Prostate gland (tissue), 2 donors: Measurements from ENCODE around the gene FOXRED1.

Experiments used
- POLR2A ChIP-seq: fragments of 450-650 bp; IDR thresholded peaks from one replicate; pipeline ENCODE4 v1.6.1; 2016; ENCODE audit warnings: antibody characterized with exemption, mild to moderate bottlenecking
- POLR2AphosphoS5 ChIP-seq: sonication (generic); formaldehyde crosslinking; IDR thresholded peaks from one replicate; pipeline ENCODE4 v1.6.1; 2017; ENCODE audit warnings: antibody characterized with exemption
- TF ChIP-seq, protein P1 (sequence below), 4 experiments: fragments of 200-600 bp in 2 of 4; fragments of 450-650 bp in 2 of 4; sonication (generic) in 2 of 4; IDR thresholded peaks; 1 replicate in 3 of 4; 2 replicates in 1 of 4; pipeline ENCODE4 v1.5.1; 2016 to 2019; ENCODE audit warnings: antibody characterized with exemption in 4 of 4, mild to moderate bottlenecking in 2 of 4, moderate library complexity in 2 of 4

DNA sequence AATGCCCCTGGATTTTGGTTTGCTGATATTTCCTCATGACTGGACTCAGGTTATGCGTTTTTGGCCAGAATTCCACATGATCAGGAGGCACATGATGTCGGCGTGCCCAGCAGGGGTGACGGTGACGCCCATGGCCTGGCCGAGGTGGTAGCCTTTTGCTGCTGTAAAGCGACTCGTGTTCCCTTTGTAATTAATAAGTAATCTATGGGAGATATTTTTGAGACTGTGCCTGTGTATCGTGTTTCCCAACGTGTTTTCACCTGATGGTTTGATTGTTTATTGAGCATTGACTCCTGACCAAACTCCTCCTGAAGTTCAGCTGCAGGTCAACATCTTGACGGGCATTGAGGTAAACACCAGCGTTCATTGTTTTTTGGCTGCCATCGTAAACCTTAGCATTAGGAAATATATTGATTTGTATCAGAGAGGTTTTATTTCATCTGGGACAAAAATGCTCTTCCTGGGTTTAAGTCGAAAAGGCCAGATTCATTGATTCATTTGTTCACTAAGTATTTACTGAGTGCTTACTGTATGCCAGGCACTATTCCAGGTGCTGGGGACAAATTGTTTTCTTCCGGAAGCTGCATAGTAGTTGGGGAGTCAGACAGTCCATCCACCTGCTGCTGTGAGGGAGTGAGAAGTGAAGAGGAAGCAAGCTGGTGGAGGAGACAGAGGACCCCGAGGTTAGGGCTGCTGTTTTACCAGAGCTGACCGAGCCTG lies 58.5 kb downstream of the FOXRED1 start:
- TF ChIP-seq, protein P1, sequence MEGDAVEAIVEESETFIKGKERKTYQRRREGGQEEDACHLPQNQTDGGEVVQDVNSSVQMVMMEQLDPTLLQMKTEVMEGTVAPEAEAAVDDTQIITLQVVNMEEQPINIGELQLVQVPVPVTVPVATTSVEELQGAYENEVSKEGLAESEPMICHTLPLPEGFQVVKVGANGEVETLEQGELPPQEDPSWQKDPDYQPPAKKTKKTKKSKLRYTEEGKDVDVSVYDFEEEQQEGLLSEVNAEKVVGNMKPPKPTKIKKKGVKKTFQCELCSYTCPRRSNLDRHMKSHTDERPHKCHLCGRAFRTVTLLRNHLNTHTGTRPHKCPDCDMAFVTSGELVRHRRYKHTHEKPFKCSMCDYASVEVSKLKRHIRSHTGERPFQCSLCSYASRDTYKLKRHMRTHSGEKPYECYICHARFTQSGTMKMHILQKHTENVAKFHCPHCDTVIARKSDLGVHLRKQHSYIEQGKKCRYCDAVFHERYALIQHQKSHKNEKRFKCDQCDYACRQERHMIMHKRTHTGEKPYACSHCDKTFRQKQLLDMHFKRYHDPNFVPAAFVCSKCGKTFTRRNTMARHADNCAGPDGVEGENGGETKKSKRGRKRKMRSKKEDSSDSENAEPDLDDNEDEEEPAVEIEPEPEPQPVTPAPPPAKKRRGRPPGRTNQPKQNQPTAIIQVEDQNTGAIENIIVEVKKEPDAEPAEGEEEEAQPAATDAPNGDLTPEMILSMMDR (IDR thresholded peaks at IDR 0.05), result no peak
- no peak for TF ChIP-seq POLR2AphosphoS5
- no peak for TF ChIP-seq POLR2A
